Thyroid gland (tissue), 4 donors: ENCODE measurements around the gene MYO10. TPM values are rescaled to one million over a fixed set of nuclear protein-coding genes. Genes with fewer than 3 reads are reported as not detected.
A peak's percentile ranks its signal among the peaks of the same experiment; 100 is the strongest.

Source experiments
- DNase-seq, 2 donors: peaks; one replicate each; pipeline ENCODE4 v3.0.0-alpha.2; 2019
- H3K27ac ChIP-seq, 3 donors: fragments of 200-600 bp; sonication (generic); 1 replicate in 2 of 3; 2 replicates in 1 of 3; pipeline ENCODE4 v1.5.1; 2016 to 2019; ENCODE audit warnings: mild to moderate bottlenecking in 1 of 3, moderate library complexity in 1 of 3
- H3K27me3 ChIP-seq: fragments of 200-600 bp; sonication (generic); one replicate; pipeline ENCODE4 v1.5.1; 2019
- H3K36me3 ChIP-seq, 2 donors: fragments of 200-600 bp; sonication (generic); one replicate each; pipeline ENCODE4 v1.5.1; 2016 to 2019
- H3K4me1 ChIP-seq, 2 donors: fragments of 200-600 bp; sonication (generic); one replicate each; pipeline ENCODE4 v1.5.1; 2017 to 2019
- H3K4me3 ChIP-seq, 3 donors: fragments of 200-600 bp; sonication (generic); replicated peaks in 1 of 3; 1 replicate in 2 of 3; 2 replicates in 1 of 3; pipeline ENCODE4 v1.5.1; 2016; ENCODE audit warnings: mild to moderate bottlenecking in 1 of 3
- H3K9me3 ChIP-seq: fragments of 200-600 bp; sonication (generic); one replicate; pipeline ENCODE4 v1.5.1; 2017
- POLR2A ChIP-seq, 2 donors: fragments of 450-650 bp; IDR thresholded peaks; one replicate each; pipeline ENCODE4 v1.6.1; 2017; ENCODE audit warnings: antibody characterized with exemption in 2 of 2, mild to moderate bottlenecking in 2 of 2, moderate library complexity in 1 of 2
- WGBS, 2 donors: methylation state at CpG; one replicate each; pipeline ENCODE4 v1.1.5; 2017; 5-methylcytosine and 5-hydroxymethylcytosine counted together
- intact Hi-C: fragments of 100-400 bp; cut with DNase I; formaldehyde crosslinking; loops from one replicate; pipeline ENCODE4 v1.15.1; 2023
- total RNA-seq, 4 donors: library from RNA; depleted of rRNA; stranded (reverse); fragments of >200 nt; gene quantifications; one replicate each; pipeline ENCODE4 v1.2.3, GENCODE V29; 2016
- TF ChIP-seq, protein P1 (sequence below), 6 experiments: fragments of 200-600 bp in 3 of 6; fragments of 450-650 bp in 3 of 6; sonication (generic) in 3 of 6; IDR thresholded peaks; one replicate each; pipeline ENCODE4 v1.5.1; 2016 to 2019; ENCODE audit warnings: antibody characterized with exemption in 6 of 6, mild to moderate bottlenecking in 2 of 6, inconsistent platforms in 1 of 6, moderate library complexity in 1 of 6

MYO10 gene
- total RNA-seq, 4 donors from 2014 or later = 49.2 to 89.6 (median 71.0) TPM

DNA sequence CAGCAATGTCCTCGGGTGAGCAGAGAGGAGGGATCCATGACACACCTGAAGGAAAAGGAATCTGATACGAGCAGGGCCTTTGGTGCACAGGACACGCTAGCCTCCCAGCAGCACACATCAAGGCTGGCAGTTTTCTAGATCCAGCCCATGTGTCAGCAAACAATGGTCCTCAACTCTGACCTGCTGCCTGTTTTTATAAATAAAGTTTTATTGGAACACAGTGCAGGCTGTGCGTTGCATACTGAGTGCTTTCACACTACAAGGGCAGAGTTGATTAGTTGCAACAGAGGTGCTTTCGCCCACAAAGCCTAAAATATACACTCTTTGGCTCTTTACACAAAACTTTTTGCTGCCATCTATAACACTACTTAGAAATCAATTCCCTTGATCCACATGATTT lies 147.1 kb downstream of the MYO10 start:
- Histone ChIP-seq H3K27me3 (no peaks in the 10 kb centered on the region), H3K27ac (no peak overlapping the region), H3K4me1 (peaks cover 0 to 7% of the 10 kb centered on the region in 2 donors), H3K36me3 (no peaks in the 10 kb centered on the region), H3K4me3 (no peak overlapping the region), H3K9me3 (no peaks in the 10 kb centered on the region)
- no peak for DNase-seq
- TF ChIP-seq, protein P1, sequence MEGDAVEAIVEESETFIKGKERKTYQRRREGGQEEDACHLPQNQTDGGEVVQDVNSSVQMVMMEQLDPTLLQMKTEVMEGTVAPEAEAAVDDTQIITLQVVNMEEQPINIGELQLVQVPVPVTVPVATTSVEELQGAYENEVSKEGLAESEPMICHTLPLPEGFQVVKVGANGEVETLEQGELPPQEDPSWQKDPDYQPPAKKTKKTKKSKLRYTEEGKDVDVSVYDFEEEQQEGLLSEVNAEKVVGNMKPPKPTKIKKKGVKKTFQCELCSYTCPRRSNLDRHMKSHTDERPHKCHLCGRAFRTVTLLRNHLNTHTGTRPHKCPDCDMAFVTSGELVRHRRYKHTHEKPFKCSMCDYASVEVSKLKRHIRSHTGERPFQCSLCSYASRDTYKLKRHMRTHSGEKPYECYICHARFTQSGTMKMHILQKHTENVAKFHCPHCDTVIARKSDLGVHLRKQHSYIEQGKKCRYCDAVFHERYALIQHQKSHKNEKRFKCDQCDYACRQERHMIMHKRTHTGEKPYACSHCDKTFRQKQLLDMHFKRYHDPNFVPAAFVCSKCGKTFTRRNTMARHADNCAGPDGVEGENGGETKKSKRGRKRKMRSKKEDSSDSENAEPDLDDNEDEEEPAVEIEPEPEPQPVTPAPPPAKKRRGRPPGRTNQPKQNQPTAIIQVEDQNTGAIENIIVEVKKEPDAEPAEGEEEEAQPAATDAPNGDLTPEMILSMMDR (IDR thresholded peaks at IDR 0.05) = no peak
- no peak for TF ChIP-seq POLR2A (IDR thresholded peaks at IDR 0.05)
- intact Hi-C loops = no loop called here
- 77 to 86% methylated on average over 5 of the region's 5 CpGs for WGBS, 2 donors

GRCh38 chr5:16787278-16787677 lies 148.8 kb downstream of the MYO10 start:
- H3K4me3 ChIP-seq = no peak overlapping the region
- no peaks in the 10 kb centered on the region for H3K27me3 ChIP-seq
- peaks cover 0 to 7% of the 10 kb centered on the region in 2 donors for H3K4me1 ChIP-seq
- H3K36me3 ChIP-seq = no peaks in the 10 kb centered on the region
- DNase-seq = peak in 1 of 2 donors; percentile 23
- TF ChIP-seq POLR2A (IDR thresholded peaks at IDR 0.05) = no peak
- TF ChIP-seq, protein P1 (IDR thresholded peaks at IDR 0.05) = no peak
- H3K27ac ChIP-seq = peak overlapping the region in 1 of 3 donors; percentile 25
- intact Hi-C loops = no loop called here
- H3K9me3 ChIP-seq = no peaks in the 10 kb centered on the region
- WGBS, 2 donors = 60 to 71% methylated on average over 2 of the region's 2 CpGs

DNA sequence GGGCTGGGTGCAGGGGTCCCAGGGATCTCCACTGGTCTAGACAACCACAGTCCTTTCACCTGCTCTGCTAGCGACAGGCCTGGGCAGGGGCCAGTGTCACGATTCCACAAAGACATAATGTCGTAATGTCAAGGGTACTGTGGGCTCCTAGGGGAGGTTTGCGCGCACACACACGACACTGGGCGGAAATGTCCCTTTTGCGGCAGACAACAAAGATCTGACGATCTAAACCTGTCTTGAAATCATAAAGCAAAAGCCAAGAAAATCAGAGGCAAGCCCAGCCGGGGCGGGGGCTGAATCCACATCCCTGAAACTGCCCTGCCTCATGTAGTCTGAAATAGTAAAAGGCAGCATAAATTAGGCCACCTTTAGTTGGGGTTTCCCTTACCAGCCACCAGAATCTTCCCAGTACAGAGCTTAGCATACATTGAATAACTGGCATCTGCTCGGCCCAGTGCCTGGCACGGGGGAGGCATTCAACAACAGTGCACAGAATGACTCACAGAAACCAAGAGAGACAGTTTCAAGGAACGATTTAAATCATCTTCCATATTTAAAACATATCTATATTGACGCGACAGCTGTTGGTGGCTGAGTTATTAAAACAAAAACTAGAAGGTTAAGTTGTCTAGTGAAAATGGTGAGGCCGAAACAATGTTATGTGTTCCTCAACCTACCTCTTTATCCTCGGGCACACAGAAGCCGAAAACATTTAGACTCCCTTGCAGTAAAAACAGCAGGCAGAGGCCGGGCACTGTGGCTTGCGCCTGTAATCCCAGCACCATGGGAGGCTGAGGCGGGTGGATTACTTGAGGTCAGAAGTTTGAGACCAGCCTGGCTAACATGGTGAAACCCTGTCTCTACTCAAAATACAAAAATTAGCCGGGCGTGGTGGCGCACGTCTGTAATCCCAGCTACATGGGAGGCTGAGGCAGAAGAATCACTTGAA lies 151.0 kb downstream of the MYO10 start:
- WGBS, 2 donors = 73 to 83% methylated on average over 26 of the region's 26 CpGs
- intact Hi-C loops = no loop called here
- H3K27me3 ChIP-seq = no peaks in the 10 kb centered on the region

DNA sequence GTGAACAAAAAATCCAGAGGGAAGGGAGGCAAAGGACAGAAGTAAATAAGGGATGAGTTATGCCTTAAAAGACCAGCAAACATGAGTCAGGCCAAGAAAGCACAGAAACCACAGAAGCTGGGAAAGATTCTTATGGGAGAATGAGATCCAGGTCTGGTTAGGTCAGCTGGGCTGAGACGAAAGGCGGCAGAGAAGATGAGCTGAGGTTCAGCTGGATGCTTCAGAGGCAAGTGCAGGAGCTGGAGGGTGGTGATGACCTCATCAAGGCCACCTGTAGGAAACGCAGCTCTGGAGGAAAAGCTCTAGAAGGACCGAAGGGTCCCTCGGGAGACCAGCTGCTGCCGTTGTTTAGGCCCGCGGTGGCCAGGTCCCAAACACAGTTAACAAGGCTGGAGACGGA lies 152.0 kb downstream of the MYO10 start:
- Histone ChIP-seq H3K9me3 (no peaks in the 10 kb centered on the region), H3K4me3 (no peak overlapping the region), H3K27ac (no peak overlapping the region), H3K4me1 (peaks cover 0 to 7% of the 10 kb centered on the region in 2 donors), H3K27me3 (no peaks in the 10 kb centered on the region), H3K36me3 (no peaks in the 10 kb centered on the region)
- TF ChIP-seq, protein P1 (IDR thresholded peaks at IDR 0.05) = no peak
- no peak for TF ChIP-seq POLR2A (IDR thresholded peaks at IDR 0.05)
- intact Hi-C loops = no loop called here
- no peak for DNase-seq
- 89 to 90% methylated on average over 9 of the region's 9 CpGs for WGBS, 2 donors

More for the DNA sequence above, 151.0 kb downstream of the MYO10 start:
- no peak for DNase-seq
- H3K4me1 ChIP-seq = peaks cover 0 to 7% of the 10 kb centered on the region in 2 donors
- no peaks in the 10 kb centered on the region for H3K36me3 ChIP-seq
- TF ChIP-seq POLR2A (IDR thresholded peaks at IDR 0.05) = no peak
- TF ChIP-seq, protein P1 (IDR thresholded peaks at IDR 0.05) = no peak
- H3K27ac ChIP-seq = no peak overlapping the region
- H3K9me3 ChIP-seq = no peaks in the 10 kb centered on the region
- H3K4me3 ChIP-seq = no peak overlapping the region
